Measurements from ENCODE around the gene C1QC.
A peak's percentile ranks its signal among the peaks of the same experiment; 100 is the strongest.

The C1QC gene

DNA sequence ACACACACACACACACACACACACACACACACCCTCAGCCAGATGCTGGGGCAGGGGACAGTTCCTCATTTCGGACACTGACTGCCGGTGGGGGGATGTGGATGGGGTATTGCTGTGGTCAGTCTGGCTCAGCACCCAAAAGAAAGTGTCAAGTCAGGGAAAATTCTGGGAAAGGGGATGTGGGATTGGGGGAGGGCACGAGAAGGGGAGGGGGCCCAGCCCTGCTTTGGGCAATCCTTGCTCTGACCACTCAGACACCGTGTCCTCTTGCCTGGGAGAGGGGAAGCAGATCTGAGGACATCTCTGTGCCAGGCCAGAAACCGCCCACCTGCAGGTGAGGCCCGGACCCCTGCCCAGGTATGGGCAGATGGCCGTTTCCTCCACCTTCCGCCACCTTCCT lies at the start of gene C1QC:
TSS of gene C1QC (plus strand) at position 253 of the 400 bp plus-strand sequence. CDS start 391 bp downstream, outside the sequence.
- DNase-seq (ENCODE audit: low read depth in 2 of 2), result no peak

DNA sequence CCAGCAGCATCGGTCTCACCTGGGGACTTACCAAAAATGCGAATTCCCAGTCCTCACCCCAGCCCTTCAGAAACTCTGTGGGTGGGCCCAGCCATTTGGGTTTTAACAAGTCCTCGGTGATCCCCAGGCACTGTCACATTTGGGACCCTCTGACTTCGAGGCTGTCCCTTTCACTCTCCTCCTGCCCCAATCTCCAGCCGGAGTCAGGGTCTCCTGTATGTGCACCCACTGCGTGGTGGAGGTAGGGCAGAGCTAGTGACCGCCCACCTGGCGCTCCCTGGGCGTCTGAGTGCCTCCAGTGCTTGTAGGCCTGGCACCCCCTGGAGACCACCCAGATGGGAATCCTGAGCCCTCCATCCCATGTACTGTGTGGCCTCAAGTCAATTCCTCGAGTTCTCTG lies 49.0 kb upstream of the C1QC start:
- no peak for DNase-seq (ENCODE audit: low read depth in 2 of 2)

DNA sequence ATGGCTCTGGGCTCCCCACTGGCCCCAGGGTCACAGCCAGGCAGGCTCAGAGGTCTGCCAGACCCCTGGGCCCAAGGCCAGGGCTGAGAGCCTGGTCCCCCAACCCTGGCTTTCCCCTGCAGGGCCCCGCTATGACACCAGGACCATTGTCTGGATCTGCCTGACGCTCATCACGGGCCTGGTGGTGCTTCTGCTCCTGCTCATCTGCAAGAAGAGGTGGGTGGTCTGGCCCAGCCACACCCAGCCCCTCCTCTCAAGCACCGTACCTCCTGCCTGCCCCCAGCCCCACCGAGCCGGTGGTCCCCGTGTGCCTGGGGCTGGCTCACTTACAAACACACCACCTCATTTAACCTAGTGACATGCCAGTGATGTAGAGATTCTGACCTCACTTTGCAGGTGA lies 48.3 kb upstream of the C1QC start:
- no peak for DNase-seq (ENCODE audit: low read depth in 2 of 2)

DNA sequence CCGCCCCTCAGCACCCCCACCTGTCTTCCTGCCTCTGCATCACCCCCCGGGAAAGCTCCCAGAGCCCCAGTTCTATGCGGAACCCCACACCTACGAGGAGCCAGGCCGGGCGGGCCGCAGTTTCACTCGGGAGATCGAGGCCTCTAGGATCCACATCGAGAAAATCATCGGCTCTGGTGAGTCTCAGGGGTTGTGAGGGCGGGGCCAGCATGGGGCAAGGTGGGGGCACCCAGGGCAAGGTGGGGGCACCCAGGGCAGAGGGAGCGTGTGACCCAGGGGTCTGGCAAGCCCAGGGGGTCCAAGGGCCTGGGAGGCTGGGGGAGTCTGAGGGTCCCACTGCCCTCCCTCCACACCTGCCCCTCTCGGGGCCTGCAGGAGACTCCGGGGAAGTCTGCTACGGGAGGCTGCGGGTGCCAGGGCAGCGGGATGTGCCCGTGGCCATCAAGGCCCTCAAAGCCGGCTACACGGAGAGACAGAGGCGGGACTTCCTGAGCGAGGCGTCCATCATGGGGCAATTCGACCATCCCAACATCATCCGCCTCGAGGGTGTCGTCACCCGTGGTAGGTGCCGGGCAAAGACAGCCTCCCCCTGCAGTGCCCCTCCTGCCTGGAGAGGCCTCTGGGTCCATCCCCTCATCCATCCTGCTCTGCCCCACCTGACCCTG lies 46.0 kb upstream of the C1QC start:
- no peak for DNase-seq (ENCODE audit: low read depth in 2 of 2)

DNA sequence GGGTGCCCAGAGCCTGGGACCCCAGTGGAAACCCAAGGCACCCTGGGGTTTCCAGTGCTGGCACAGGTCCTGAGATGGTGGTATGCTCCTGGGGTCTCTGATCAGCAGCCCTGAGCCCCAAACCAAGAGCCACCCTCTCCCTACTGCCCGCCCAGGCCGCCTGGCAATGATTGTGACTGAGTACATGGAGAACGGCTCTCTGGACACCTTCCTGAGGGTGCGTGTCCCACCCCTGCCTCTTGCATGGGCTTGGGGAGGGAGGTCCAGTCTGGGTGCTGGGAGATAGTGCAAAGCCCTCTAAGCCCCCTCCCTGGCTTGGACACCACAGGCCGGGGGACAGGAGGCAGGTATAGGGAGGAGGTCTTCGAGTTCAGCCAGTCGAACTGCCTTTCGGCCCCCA lies 45.4 kb upstream of the C1QC start:
- no peak for DNase-seq (ENCODE audit: low read depth in 2 of 2)

DNA sequence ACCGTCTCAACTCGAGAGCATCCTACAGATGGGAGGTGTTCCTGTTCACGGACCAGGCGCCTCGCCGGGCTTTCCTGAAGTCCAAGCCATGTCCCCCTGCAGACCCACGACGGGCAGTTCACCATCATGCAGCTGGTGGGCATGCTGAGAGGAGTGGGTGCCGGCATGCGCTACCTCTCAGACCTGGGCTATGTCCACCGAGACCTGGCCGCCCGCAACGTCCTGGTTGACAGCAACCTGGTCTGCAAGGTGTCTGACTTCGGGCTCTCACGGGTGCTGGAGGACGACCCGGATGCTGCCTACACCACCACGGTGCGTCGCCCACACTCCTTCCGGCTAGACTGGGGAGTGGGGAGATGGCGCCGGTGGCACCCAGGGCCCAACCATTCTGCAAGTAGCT lies 44.7 kb upstream of the C1QC start:
- no peak for DNase-seq (ENCODE audit: low read depth in 2 of 2)

DNA sequence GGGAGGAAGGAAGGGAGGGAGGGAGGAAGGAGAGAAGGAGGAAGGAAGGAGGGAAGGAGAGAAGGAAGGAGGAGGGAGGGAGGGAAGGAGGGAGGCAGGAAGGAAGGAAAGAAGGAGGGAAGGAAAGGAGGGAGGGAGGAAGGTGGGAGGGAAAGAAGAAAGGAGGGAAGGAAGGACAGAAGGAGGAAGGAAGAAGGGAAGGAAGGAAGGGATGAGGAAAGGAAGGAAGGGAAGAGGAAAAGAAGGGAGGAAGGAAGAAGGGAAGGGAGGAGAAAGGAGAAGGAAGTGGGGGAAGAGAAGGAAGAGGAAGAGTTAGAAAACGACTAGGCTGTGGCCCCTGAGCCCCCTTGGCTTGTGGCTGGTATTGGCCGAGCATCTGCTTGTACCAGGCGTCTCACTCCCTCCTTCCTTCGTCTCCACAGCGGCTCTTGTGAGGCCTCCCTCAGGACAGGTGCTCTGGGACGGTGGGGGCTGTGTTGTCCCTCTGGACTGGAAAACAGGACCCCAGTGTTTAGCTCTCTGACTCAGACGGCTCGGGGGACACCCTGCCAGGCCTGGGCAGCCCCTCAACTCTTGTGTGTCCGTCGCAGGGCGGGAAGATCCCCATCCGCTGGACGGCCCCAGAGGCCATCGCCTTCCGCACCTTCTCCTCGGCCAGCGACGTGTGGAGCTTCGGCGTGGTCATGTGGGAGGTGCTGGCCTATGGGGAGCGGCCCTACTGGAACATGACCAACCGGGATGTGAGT lies 43.2 kb upstream of the C1QC start:
- DNase-seq (ENCODE audit: low read depth in 2 of 2), result no peak

DNA sequence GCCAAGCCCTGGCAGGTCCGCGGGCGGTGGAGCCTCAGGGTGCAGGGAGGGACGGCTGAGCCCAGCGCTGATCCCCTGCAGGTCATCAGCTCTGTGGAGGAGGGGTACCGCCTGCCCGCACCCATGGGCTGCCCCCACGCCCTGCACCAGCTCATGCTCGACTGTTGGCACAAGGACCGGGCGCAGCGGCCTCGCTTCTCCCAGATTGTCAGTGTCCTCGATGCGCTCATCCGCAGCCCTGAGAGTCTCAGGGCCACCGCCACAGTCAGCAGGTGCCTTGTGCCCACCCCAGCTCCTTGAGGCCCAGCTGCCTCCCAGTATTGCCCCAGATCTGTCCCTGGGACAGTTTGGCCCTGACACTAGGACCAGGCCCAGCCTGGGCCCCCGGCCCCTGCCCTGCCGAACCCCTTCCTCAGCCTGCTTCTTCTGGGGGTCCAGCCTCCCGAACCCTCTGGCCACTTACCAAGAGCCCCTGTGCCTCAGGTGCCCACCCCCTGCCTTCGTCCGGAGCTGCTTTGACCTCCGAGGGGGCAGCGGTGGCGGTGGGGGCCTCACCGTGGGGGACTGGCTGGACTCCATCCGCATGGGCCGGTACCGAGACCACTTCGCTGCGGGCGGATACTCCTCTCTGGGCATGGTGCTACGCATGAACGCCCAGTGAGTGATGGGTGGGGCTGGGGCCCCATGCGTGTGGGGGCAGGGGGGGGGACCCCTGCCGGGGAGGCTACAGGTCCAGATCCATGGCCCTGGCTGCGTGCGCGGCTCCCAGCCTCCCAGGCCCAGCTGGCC lies 42.4 kb upstream of the C1QC start:
- DNase-seq (ENCODE audit: low read depth in 2 of 2), result no peak

DNA sequence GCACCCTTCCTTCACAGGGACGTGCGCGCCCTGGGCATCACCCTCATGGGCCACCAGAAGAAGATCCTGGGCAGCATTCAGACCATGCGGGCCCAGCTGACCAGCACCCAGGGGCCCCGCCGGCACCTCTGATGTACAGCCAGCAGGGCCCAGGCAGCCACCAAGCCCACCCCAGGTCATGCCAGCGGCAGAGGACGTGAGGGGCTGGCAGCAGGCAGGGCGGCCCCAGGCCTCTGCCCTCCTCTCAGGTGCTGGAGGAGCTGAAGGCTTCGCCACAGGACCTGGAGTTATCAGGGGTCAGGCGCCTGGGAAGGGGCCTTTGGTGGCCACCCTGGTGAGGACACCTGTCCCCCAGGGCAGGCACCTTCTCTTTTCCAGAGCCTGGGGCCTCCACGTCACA lies 41.8 kb upstream of the C1QC start:
- DNase-seq (ENCODE audit: low read depth in 2 of 2), result no peak

DNA sequence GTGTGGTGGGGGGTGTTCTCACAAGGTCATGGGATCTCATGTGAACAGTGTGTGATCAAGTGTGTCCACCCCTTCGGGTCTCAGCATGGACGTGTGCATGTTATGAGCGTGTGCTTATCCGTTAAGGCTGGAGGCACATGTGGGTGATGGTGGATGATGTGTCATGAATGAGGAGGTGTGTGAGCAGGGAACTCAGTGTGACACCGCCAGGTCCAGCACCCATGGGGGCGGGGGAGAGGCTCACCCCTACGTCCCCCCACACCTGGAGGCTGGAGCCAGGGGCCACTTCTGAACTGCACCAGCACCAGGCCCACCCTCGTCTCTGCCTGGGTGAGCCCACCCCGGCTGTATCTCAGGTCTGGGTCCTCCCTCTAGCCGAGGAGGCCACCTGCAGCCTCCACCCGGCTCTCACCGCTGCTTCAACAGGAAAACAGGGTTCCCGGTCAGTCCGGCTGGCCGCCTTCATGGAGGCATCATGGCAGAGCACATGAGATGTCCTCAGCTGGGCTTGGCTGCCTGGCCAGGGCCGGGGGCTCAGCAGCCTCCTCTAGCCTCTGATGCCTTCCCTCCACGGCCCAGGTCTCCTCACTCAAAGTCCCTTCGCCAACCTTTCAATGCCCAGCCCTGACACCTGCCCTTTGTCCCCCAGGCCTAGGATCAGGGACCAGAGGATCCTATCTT lies 41.2 kb upstream of the C1QC start:
- DNase-seq (ENCODE audit: low read depth in 2 of 2), result no peak

DNA sequence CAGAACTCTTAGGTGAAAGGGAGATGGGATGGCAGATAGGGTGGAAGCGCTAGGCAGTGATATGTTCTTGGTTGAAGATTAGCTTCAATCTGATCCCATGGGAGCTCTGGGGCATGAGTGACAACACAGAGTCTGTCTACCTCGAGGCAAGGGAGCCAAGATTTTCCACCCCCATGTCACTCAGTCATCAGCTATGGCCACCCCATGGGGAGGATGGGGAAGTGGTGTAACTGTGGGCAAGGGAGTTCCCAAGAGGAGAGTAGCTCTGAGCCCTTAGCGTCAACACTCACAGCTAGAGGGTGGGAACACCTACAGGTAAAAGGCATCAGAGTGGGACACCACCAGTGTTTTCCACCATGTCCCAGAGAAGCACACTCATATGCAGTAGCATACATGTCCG lies 37.3 kb upstream of the C1QC start:
- DNase-seq (ENCODE audit: low read depth in 2 of 2), result no peak

DNA sequence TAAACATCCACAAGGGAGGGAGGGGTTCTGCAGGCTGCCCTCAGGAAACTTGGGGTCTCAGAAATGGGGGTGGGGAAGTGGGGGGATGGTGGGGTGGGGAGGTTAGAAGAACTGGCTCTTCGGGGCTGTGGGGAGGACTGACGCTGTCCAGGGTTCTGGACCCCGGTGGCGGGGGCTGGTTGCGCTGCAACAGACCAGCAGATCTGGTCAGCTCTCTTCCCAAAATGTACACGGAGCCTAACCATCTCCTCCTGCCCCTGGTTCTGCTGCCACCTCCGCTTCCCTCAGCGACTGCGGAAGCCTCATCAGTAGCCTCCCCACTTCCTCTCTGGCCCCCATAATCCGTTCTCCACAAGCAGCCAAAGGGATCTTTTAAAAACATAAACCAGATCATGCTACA lies 36.3 kb upstream of the C1QC start:
- DNase-seq (ENCODE audit: low read depth in 2 of 2), result no peak

DNA sequence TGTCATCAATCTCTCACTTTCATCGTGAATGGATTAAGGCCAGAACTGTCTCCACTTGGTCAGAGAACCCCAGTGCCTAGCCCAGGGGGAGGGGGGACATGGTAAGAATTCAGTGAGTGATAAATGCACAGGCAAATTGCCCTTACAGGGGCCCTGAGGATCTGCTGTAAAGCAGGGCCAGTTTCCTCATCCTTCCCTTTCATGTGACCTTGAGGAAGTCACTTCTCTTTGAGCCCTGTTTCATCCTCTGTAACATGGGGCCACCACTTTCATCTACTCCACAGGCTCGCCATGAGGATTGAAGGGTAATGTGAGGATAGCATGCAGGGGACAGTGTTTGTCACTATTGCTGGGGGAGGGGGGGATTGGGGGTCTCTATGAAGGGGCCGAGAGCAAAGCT lies 35.1 kb upstream of the C1QC start:
- no peak for DNase-seq (ENCODE audit: low read depth in 2 of 2)

DNA sequence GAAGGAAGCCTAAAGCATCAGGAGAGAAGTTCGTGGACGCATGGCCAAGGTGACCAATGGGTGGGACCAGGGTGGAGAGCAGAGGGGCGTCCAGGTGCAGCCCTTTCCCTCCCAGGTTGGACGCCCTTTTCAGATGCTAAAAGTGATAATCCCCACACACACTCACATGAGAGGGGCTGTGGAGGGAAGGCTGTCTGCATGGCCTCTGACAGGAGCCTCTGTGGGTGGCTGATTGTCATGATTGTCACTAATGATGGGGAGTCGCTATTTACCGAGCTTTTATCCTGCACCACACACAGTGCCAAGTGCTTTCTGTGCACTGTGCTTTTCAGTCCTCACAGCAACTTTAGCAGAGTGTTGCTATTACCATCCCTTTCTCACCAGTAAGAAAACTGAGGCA lies 34.1 kb upstream of the C1QC start:
- no peak for DNase-seq (ENCODE audit: low read depth in 2 of 2)

DNA sequence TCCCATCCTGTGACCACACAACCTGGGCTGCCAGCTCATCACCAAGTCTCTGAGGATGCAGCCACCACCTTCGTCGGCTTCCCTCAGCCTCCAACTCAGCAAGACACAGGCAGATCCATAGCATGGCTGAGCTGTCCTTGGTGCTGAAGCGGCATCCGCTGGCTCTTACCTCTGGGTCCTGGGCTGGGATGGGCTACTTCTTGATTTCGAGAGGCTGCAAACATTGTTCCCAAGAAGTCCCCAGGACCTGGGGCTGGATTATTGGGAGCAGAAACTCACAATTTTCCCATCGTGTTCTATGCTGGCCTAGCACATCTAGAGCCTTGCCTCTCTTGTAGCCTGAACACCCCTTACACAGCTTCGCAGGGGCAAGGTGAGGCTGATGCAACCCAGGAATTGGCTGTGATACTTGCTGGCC lies 31.9 kb upstream of the C1QC start:
- DNase-seq (ENCODE audit: low read depth in 2 of 2), result peak in 1 of 2 donors; percentile 13

DNA sequence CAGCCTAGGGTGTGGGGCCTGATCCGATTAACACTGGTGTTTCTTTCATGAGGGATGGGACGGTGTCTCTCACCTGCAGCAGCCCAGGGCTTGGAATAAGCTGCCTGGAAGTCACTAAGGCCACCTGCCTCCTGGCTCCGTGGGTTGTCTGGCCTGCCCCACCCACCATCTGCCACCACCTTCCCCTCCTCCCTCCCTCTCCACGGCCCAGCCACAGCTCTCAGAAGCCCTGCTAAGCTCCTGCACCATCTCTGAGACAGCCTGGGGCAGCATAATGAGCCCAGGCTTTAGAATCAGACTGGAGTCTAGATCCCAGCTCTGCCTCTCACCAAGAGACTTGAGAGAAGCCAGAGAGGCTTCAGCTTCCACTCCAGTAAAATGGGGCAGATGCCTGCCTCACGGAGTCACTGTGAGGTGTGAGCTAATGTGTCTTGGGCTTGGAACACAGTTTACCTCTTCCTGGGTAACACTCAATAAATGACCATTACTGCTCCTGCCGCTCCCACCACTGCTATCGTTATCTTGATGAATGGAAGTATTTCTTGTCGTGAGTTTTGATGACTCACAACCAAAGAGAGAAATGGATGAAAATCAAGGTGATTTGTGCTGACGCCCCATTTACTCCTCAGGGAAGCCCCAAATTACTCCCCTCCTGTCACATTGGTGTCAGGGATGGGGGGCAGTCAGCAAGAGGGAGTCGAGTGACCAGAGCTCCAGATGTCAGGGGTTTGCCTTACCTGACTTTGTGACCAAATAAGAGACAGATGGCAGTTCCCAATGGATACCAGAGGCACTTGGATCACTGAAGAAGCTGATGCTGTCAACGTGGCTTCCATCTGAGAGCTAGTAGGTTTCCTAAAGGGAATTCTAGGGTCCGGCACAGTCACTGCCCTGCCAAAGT lies 30.5 kb upstream of the C1QC start:
- no peak for DNase-seq (ENCODE audit: low read depth in 2 of 2)

DNA sequence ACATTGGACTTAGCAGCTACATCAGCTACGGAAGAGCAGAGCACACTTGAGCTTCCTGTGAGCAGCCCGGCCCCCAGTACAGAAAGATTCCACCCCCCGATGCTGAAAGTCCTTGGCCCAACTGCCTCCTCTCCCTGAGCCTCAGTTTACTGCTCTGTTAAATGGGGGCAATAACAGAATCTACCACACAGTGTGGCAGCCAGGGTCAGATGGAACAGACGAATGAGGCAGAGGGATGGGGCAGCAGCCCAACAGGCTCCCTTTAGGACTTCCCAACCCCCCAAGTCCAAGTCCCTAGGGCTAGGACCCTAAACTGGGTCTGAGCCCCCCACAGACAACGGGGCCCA lies 29.9 kb upstream of the C1QC start:
- no peak for DNase-seq (ENCODE audit: low read depth in 2 of 2)

DNA sequence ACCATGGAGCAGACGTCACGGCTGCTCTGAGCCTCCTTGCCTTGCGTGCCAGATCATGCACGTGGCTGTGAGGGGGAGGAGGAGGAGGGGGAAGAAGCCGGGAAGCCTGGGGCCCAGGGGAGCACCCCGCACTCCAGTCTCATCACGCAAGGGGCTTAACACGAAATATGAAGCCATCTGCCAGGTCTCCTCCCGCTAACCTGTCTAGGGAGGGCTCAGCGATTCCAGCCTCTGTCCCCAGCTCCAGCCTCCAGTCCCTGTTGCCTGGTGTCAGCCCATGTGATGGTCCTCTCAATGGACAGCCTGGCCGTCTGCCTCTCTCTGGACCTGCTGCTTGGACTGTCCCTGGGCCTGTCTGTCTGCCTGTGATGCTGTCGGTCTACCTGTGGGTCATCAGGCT lies 29.5 kb upstream of the C1QC start:
- no peak for DNase-seq (ENCODE audit: low read depth in 2 of 2)

DNA sequence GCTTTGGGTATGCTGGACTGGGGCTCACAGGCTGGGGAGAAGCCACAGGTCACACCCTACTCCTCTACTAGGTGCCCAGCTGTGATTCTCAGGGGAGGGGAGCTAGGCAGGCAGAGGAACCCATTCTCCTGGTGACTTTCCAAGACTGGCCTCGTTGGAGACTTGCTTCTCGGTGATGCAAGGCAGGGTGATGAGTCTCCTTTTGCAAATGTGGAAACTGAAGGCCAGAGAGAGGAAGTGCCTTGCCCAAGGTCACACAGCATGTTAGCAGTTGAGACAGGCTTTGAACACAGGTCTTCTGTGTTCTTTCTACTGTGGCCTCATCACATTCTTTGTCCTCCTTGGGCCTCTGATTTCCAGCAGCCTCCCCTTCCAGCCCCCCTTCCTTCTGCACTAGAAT lies 27.5 kb upstream of the C1QC start:
- no peak for DNase-seq (ENCODE audit: low read depth in 2 of 2)

DNA sequence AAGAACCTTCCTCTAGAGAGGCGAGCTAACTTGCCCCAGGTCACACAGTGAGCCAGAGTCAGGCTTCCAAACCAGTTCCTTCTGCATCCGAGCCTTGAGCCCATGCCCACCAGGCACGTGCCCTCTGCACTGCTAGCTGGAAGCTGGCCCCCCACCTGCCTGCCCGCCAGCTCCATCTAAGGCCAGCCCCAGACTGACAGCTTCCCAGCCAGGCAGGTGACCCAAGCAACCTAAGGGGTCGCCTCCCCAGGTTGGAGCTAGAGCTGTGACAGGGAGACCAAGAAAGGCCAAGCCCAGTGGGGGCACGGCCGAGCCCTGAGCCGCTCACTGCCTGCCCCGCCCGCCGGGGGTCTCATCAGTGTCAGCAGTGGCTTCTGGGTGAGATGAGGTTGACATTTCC lies 26.9 kb upstream of the C1QC start:
- no peak for DNase-seq (ENCODE audit: low read depth in 2 of 2)

DNA sequence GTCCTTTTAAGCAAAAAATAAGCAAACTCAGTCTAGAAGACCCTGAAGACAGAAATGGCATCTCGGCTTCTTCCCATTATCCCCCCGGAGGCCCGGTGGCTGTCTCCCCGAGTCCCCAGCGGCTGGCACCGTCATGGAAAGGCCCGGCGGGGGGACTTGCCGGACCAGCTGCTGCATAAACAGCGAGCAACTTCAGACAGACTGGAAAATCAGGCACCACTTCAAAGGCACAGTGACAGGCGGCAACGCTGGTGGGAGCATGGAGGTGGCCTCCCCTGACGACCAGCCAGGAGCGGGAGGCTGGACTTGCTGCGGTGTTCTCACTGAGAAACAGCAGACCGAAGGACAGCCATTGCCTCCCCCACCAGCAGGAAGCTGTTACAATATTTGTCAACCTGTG lies 25.4 kb upstream of the C1QC start:
- no peak for DNase-seq (ENCODE audit: low read depth in 2 of 2)

Measured in activated CD4-positive, alpha-beta T cell treated with anti-CD3 and anti-CD28 coated beads for 24 hours (primary cell).